Testis (tissue), 2 donors: ENCODE results near the gene MYBPH.

Source experiments
- CTCF ChIP-seq, 3 experiments: fragments of 450-650 bp in 2 of 3; fragments of 200-600 bp in 1 of 3; sonication (generic) in 1 of 3; IDR thresholded peaks; one replicate each; pipeline ENCODE4 v1.5.1; 2016 to 2019; ENCODE audit warnings: antibody characterized with exemption in 3 of 3, mild to moderate bottlenecking in 2 of 3, moderate library complexity in 1 of 3
- POLR2A ChIP-seq: fragments of 450-650 bp; IDR thresholded peaks from one replicate; pipeline ENCODE4 v1.6.1; 2017; ENCODE audit warnings: antibody characterized with exemption, mild to moderate bottlenecking, moderate library complexity

- TF ChIP-seq CTCF (IDR thresholded peaks at IDR 0.05) (no peak), POLR2A (no peak)
Measured at GRCh38 chr1:203130358-203130985, 45.2 kb downstream of the MYBPH start.
